ENCODE results near the gene EXOC4. TPM values are rescaled to one million over a fixed set of nuclear protein-coding genes. Genes with fewer than 3 reads are reported as not detected.

The EXOC4 gene
- total RNA-seq, 1 experiment from 2014 or later, result 75.8 TPM

DNA sequence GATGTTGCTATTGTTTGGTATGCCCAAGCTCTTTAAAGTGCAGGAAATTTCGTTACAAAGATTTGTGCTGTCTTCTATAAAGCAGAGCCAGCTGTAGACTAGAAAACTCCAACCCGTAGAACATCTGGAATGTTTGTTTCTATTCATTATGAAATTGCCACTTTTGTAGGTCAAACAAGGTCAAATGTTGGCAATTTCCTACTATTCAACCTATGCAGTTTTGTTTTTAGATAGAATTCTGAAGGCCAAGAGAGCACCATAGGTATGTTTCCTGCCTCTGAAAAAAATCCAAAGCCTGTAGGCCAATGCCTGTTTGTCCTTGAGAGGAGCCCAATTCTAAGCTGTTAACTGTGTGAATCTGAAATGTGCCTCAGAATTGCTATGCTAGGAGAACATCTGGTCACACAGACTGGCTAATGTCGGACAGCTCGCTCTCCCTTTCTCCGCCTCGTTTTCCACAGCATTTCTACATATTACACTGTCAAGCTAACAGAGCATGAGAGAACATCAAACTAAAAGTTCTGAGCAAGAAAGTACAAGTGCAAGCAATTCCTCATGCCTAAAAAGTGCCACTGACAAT lies 607.1 kb downstream of the EXOC4 start:
- H2BK12ac ChIP-seq (ENCODE audit: insufficient read length, low read depth, low read length), result no peak overlapping the region
- H3K56ac ChIP-seq (ENCODE audit: insufficient read length, low read depth, low read length), result no peak overlapping the region
- no peak overlapping the region for H3K4ac ChIP-seq (ENCODE audit: low read depth, low read length)
- H3K79me2 ChIP-seq (ENCODE audit: insufficient read depth, low read length), result no peaks in the 10 kb centered on the region
- no peak overlapping the region for H3K9ac ChIP-seq (ENCODE audit: extremely low read depth, insufficient read length, low read length)
- Mint-ChIP-seq H3K4me1 (peaks cover 11 to 24% of the 10 kb centered on the region in 2 experiments), H3K36me3 (ENCODE audit: insufficient read depth in 1 of 3, low read depth in 3 of 3) (peaks cover 3 to 5% (median 4%) of the 10 kb centered on the region in 3 experiments; a peak in 4 of 7 replicates), H3K4me3 (no peak overlapping the region), H3K9me3 (peaks cover 3 to 4% of the 10 kb centered on the region in 2 experiments; a peak in 2 of 5 replicates), H3K27me3 (ENCODE audit: low read depth) (no peaks in the 10 kb centered on the region), H3K27ac (no peak overlapping the region)
- no peak overlapping the region for H3K23ac ChIP-seq (ENCODE audit: insufficient read length, low read depth, low read length)
- H2BK15ac ChIP-seq (ENCODE audit: low read depth, low read length), result no peak overlapping the region
- no peak overlapping the region for H4K91ac ChIP-seq (ENCODE audit: insufficient read length, low read depth, low read length)
- H4K20me1 ChIP-seq (ENCODE audit: control insufficient read depth, insufficient read depth, insufficient read length), result no peaks in the 10 kb centered on the region
- H2AK5ac ChIP-seq (ENCODE audit: insufficient read length, low read length), result no peak overlapping the region
- H3T11ph ChIP-seq (ENCODE audit: low read length), result no peak overlapping the region
- no peaks in the 10 kb centered on the region for H3K79me1 ChIP-seq (ENCODE audit: insufficient read depth, low read depth, low read length, poor library complexity, severe bottlenecking)
- H3K14ac ChIP-seq (ENCODE audit: insufficient read depth, low read length), result no peak overlapping the region
- H3K27ac ChIP-seq (ENCODE audit: insufficient read length, low read depth, low read length), result no peak overlapping the region
- no peak overlapping the region for H4K5ac ChIP-seq (ENCODE audit: insufficient read length, low read depth, low read length)
- no peak for TF ChIP-seq CTCF (conservative IDR thresholded peaks at IDR 0.05)
- no peak overlapping the region for H2BK20ac ChIP-seq (ENCODE audit: low read depth, low read length, poor library complexity, severe bottlenecking)
- no peak overlapping the region for H4K8ac ChIP-seq (replicated peaks; ENCODE audit: insufficient read length, low read depth, low read length)
- no peaks in the 10 kb centered on the region for H3K9me3 ChIP-seq (ENCODE audit: control insufficient read depth, low read depth, low read length)
- no peak overlapping the region for H2BK120ac ChIP-seq (ENCODE audit: low read depth, low read length, poor library complexity, severe bottlenecking)
- no peak overlapping the region for H2AFZ ChIP-seq (ENCODE audit: low read length)
- no peaks in the 10 kb centered on the region for H3K23me2 ChIP-seq (ENCODE audit: insufficient read length, low read depth, low read length, poor library complexity, severe bottlenecking)
- H3K4me2 ChIP-seq (ENCODE audit: insufficient read depth, insufficient read length, low read length), result no peak overlapping the region
- peaks cover 2% of the 10 kb centered on the region; the same call in 1 of the 2 replicates for H3K4me1 ChIP-seq (ENCODE audit: insufficient read depth, low read length)
- no peaks in the 10 kb centered on the region for H3K27me3 ChIP-seq (ENCODE audit: insufficient read depth, low read length)
- DNase-seq, result no peak
- H2BK5ac ChIP-seq (ENCODE audit: insufficient read length, low read length), result no peak overlapping the region
- WGBS (ENCODE audit: extremely low coverage, insufficient read length, low lambda C conversion rate), result no CpG with 5 or more reads among the region's 6 CpGs
- no peak overlapping the region for H3K18ac ChIP-seq (ENCODE audit: insufficient read length, low read depth, low read length)
